K562 (cell line): ENCODE results near the gene ZDHHC11B. TPM values are rescaled to one million over a fixed set of nuclear protein-coding genes. Genes with fewer than 3 reads are reported as not detected.
"Not testable (repeated sequence)": the region's sequence is repeated elsewhere in the genome, so short reads cannot be mapped to it uniquely, and the experiment has no call there.

Experiments used
- ATAC-seq: fragments of 200-7000 bp; cut with Tn5 transposase; 3 replicates; pipeline ENCODE4 v1.9.1; 2020; ENCODE audit warnings: moderate library complexity
- BruUV-seq: library from RNA; stranded (reverse); fragments of 400-500 nt; replicated peaks from 2 replicates; lab custom pipeline; 2021; lab: Mats Ljungman, UMichigan
- CTCF ChIA-PET: fragments of 300-600 bp; formaldehyde crosslinking; extraction: SDS; loops from one replicate; lab custom pipeline; 2021; ENCODE audit warnings: low intra/inter-chr PET ratio; lab: Yijun Ruan, JAX
- POLR2A ChIA-PET: fragments of 300-600, 350-650 bp; sonication (Branson Sonifier 250); formaldehyde crosslinking; extraction: SDS; loops from one replicate; lab custom pipeline; 2021; ENCODE audit warnings: antibody characterized with exemption, inconsistent platforms; lab: Yijun Ruan, JAX
- DNase-seq, 4 experiments: peaks; one replicate each; pipeline versions ENCODE4 v3.0.0 to v3.0.0-alpha.2; 2011 to 2018; ENCODE audit warnings: low spot score in 3 of 4, mixed read lengths in 3 of 4; ENCODE audit errors: extremely low read depth in 1 of 4
- FAIRE-seq: peaks from 2 replicates; lab custom pipeline; 2011; peaks lifted over from hg19 to GRCh38; lab: Jason Lieb, UNC
- H2AFZ ChIP-seq: 2 replicates; pipeline ENCODE4 v1.6.0; 2011; ENCODE audit warnings: low read depth, low read length, control low read depth, inconsistent platforms
- H3K27ac ChIP-seq: fragments of 200-600 bp; 3 replicates; pipeline ENCODE4 v1.8.0; 2011; ENCODE audit warnings: low read depth, mild to moderate bottlenecking, control low read depth, inconsistent platforms, low read length, moderate library complexity, mixed read lengths; ENCODE audit errors: extremely low read depth
- H3K27me3 ChIP-seq, 2 experiments: fragments of 300-600 bp in 1 of 2; 2 replicates in 1 of 2; 3 replicates in 1 of 2; pipeline versions ENCODE4 v1.6.0 to v1.8.0; 2011; ENCODE audit warnings: inconsistent platforms in 2 of 2, low read length in 2 of 2, mild to moderate bottlenecking in 1 of 2, mixed read lengths in 1 of 2, moderate library complexity in 1 of 2; ENCODE audit not compliant: control insufficient read depth in 2 of 2, insufficient read depth in 2 of 2
- H3K36me3 ChIP-seq: fragments of 300-600 bp; 3 replicates; pipeline ENCODE4 v1.8.0; 2011; ENCODE audit warnings: mild to moderate bottlenecking, low read length, inconsistent platforms; ENCODE audit not compliant: control insufficient read depth, insufficient read depth
- H3K4me1 ChIP-seq, 2 experiments: fragments of 200-600 bp in 1 of 2; replicated peaks in 1 of 2; 2 replicates in 1 of 2; 3 replicates in 1 of 2; pipeline versions ENCODE4 v1.5.1 to v1.8.0; 2011; ENCODE audit warnings: inconsistent platforms in 2 of 2, low read length in 2 of 2, mild to moderate bottlenecking in 1 of 2, mixed read lengths in 1 of 2, moderate library complexity in 1 of 2; ENCODE audit not compliant: control insufficient read depth in 2 of 2, insufficient read depth in 2 of 2
- H3K4me2 ChIP-seq: 2 replicates; pipeline ENCODE4 v1.6.1; 2011; ENCODE audit warnings: low read length, control low read depth, inconsistent platforms, mixed read lengths; ENCODE audit not compliant: insufficient read depth
- H3K4me3 ChIP-seq: fragments of 200-600 bp; sonication (generic), shearing (Covaris generic); 2 replicates; pipeline ENCODE4 v1.5.1; 2016; ENCODE audit warnings: control low read depth, inconsistent platforms
- H3K79me2 ChIP-seq: fragments of 200-600 bp; 3 replicates; pipeline ENCODE4 v1.8.0; 2011; ENCODE audit warnings: low read length, inconsistent platforms; ENCODE audit not compliant: control insufficient read depth, insufficient read depth
- H3K9ac ChIP-seq, 2 experiments: 2 replicates each; pipeline versions ENCODE4 v1.6.0 to v1.6.1; 2011; ENCODE audit warnings: low read depth in 2 of 2, low read length in 2 of 2, control low read depth in 1 of 2, inconsistent platforms in 1 of 2, mild to moderate bottlenecking in 1 of 2, mixed read lengths in 1 of 2; ENCODE audit not compliant: insufficient read depth in 1 of 2
- H3K9me1 ChIP-seq: one replicate; pipeline ENCODE4 v1.6.0; 2011; ENCODE audit warnings: inconsistent platforms, mild to moderate bottlenecking, low read length, moderate library complexity; ENCODE audit not compliant: control insufficient read depth, insufficient read depth
- H3K9me3 ChIP-seq: replicated peaks from 2 replicates; pipeline ENCODE4 v1.5.1; 2011; ENCODE audit warnings: low read depth, low read length, inconsistent platforms; ENCODE audit not compliant: control insufficient read depth, insufficient read depth
- H4K20me1 ChIP-seq: replicated peaks from 2 replicates; pipeline ENCODE4 v1.6.1; 2011; ENCODE audit warnings: low read length, inconsistent platforms, mixed read lengths; ENCODE audit not compliant: control insufficient read depth, insufficient read depth
- BCL6 ChIP-seq: fragments of 250-450 bp; sonication (Bioruptor Pico); IDR thresholded peaks from 2 replicates; pipeline ENCODE4 v1.4.0; 2020
- CHD1 ChIP-seq: fragments of 200-600 bp; sonication (generic); IDR thresholded peaks from one replicate; pipeline ENCODE4 v1.6.1; 2012; ENCODE audit warnings: mild to moderate bottlenecking, moderate library complexity, low read length, inconsistent platforms
- MAFG ChIP-seq: fragments of 450-650 bp; conservative IDR thresholded peaks from 2 replicates; pipeline ENCODE4 v1.6.1; 2016; ENCODE audit warnings: missing genetic modification characterization, missing compliant biosample characterization
- MTF1 ChIP-seq: fragments of 250-450 bp; sonication (Bioruptor Pico); IDR thresholded peaks from 2 replicates; pipeline ENCODE4 v1.9.0; 2021; ENCODE audit warnings: moderate library complexity, mild to moderate bottlenecking, inconsistent platforms, borderline replicate concordance
- SLC30A9 ChIP-seq: fragments of 250-450 bp; sonication (Bioruptor Pico); IDR thresholded peaks from 2 replicates; pipeline ENCODE4 v1.8.0; 2022; ENCODE audit warnings: mild to moderate bottlenecking, moderate library complexity
- TGIF2 ChIP-seq: sonication (generic); formaldehyde crosslinking; IDR thresholded peaks from 2 replicates; pipeline ENCODE4 v1.8.1; 2022; ENCODE audit warnings: mild to moderate bottlenecking, missing genetic modification reagents, moderate library complexity
- ZNF253 ChIP-seq: fragments of 250-450 bp; sonication (Bioruptor Pico); conservative IDR thresholded peaks from 2 replicates; pipeline ENCODE4 v1.6.1; 2021; ENCODE audit warnings: mild to moderate bottlenecking
- ZNF41 ChIP-seq: fragments of 250-450 bp; sonication (Bioruptor Pico); conservative IDR thresholded peaks from 2 replicates; pipeline ENCODE4 v1.4.0; 2020; ENCODE audit warnings: mild to moderate bottlenecking
- WGBS: fragments of 100-300 bp; shearing (Covaris generic); methylation state at CpG from one replicate; pipeline ENCODE4 v1.1.6; 2016; ENCODE audit warnings: low coverage, mixed read lengths; ENCODE audit not compliant: insufficient coverage; ENCODE audit errors: missing lambda C conversion rate; 5-methylcytosine and 5-hydroxymethylcytosine counted together
- in situ Hi-C: fragments of 300-500 bp; cut with MboI; formaldehyde crosslinking; loops from 4 replicates; pipeline ENCODE4 v1.15.0; 2018; ENCODE audit warnings: inconsistent platforms, mixed read lengths
- intact Hi-C: fragments of 100-400 bp; cut with micrococcal nuclease; formaldehyde crosslinking; loops from 2 replicates; pipeline ENCODE4 v1.14.2; 2022
- polyA plus RNA-seq, 8 experiments: library from polyadenylated mRNA; depleted of rRNA in 4 of 8; stranded (reverse) in 5 of 8; unstranded in 3 of 8; fragments of >200 nt; fragmentation: Nextera tagmentation in 2 of 8; fragmentation: Illumina TruSeq in 1 of 8; extraction: Ambion mirVana in 2 of 8; extraction: Trizol in 1 of 8; gene quantifications; 2 replicates each; pipeline versions ENCODE4 v1.2.1 to v1.2.3, GENCODE V29; 2011 to 2014; ENCODE audit warnings: inconsistent platforms in 1 of 8, missing spikeins in 1 of 8
- total RNA-seq, 7 experiments: library from RNA; depleted of rRNA in 6 of 7; stranded (reverse); fragments of >200 nt in 6 of 7; fragmentation: Illumina TruSeq in 2 of 7; extraction: Trizol in 2 of 7; gene quantifications; 2 replicates each; pipeline versions ENCODE4 v1.2.1 to v1.2.3, GENCODE V29; 2011 to 2021; ENCODE audit warnings: low replicate concordance in 1 of 7
- TF ChIP-seq, protein P1 (sequence below): fragments of 250-450 bp; sonication (Bioruptor Pico); IDR thresholded peaks from 2 replicates; pipeline ENCODE4 v1.8.0; 2021; ENCODE audit warnings: moderate library complexity, mild to moderate bottlenecking, inconsistent platforms
- TF ChIP-seq, protein P2 (sequence below), 2 experiments: fragments of 200-800 bp in 1 of 2; sonication (Bioruptor generic) in 1 of 2; sonication (generic) in 1 of 2; formaldehyde crosslinking in 1 of 2; IDR thresholded peaks in 1 of 2; conservative IDR thresholded peaks in 1 of 2; 2 replicates each; pipeline versions ENCODE4 v1.5.0 to v1.6.1; 2016 to 2020; ENCODE audit warnings: missing compliant biosample characterization in 1 of 2, missing genetic modification characterization in 1 of 2, missing genetic modification reagents in 1 of 2
- TF ChIP-seq, protein P3 (sequence below), 2 experiments: fragments of 250-450 bp in 1 of 2; fragments of 450-650 bp in 1 of 2; sonication (Bioruptor Pico) in 1 of 2; IDR thresholded peaks; 2 replicates each; pipeline versions ENCODE4 v1.6.1 to v1.8.0; 2016 to 2021; ENCODE audit warnings: mild to moderate bottlenecking in 2 of 2, moderate library complexity in 2 of 2, missing compliant biosample characterization in 1 of 2, missing genetic modification characterization in 1 of 2

ZDHHC11B gene
- total and polyA plus RNA-seq, 9 of the 15 experiments (the other 6 are each of a cell fraction or from before 2014, with no cell fraction given) = 0.03 to 0.23 (median 0.15) TPM; not detected in 3

DNA sequence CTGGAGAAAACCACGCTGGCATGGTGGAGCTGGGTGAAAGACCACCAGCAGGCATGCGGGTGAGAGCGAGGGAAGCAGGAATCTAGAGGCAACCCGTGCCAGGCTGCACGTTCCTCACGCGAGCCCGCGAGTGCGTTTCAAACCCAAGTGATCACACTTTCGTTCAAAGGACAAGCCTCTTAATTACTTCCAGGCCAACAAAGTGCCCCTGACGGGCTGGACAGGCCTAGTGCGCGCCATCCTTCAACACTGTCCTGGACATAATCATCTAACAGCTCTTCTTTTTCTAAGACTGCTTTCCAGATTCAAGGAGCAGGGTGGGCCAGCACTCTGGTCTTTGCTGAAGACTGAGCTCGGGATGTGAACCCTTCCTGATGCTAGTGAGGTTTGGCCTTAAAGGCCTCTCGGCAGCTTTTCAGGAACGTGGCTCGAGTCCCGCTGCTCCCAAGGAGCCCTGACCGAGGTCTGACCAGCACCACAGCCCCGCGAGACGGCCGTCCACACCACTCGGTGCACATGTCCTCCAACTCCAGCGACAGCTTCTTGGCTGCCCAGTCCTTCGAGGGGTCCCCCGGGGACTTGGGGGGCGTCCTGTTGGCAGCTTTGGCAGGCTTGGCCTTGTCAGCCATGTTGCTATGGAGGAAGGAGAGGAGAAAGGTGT is 14.9 kb downstream of the ZDHHC11B start:
- FAIRE-seq = peak; percentile 56
- H3K9me1 ChIP-seq, H3K9me3 ChIP-seq, H3K4me3 ChIP-seq, ATAC-seq, DNase-seq, H3K36me3 ChIP-seq, H4K20me1 ChIP-seq, H3K27ac ChIP-seq, H3K9ac ChIP-seq, CTCF ChIA-PET, H3K4me2 ChIP-seq, H3K79me2 ChIP-seq, POLR2A ChIA-PET, H2AFZ ChIP-seq, BruUV-seq: not testable (repeated sequence)
- peaks cover 4 to 29% of the 10 kb centered on the region in 2 experiments; a peak in 4 of 5 replicates for H3K27me3 ChIP-seq
- peaks cover 0 to 13% of the 10 kb centered on the region in 2 experiments; a peak in 1 of 5 replicates for H3K4me1 ChIP-seq
- in situ Hi-C loops (loop anchor here (5.0 kb wide), 1 partner anchor 92 kb away; no protein-coding TSS in a partner anchor), intact Hi-C loops (loop anchor here (5.0 kb wide), 1 partner anchor 87 kb away; no protein-coding TSS in a partner anchor)
- WGBS = 6% methylated on average over 18 of the region's 29 CpGs

DNA sequence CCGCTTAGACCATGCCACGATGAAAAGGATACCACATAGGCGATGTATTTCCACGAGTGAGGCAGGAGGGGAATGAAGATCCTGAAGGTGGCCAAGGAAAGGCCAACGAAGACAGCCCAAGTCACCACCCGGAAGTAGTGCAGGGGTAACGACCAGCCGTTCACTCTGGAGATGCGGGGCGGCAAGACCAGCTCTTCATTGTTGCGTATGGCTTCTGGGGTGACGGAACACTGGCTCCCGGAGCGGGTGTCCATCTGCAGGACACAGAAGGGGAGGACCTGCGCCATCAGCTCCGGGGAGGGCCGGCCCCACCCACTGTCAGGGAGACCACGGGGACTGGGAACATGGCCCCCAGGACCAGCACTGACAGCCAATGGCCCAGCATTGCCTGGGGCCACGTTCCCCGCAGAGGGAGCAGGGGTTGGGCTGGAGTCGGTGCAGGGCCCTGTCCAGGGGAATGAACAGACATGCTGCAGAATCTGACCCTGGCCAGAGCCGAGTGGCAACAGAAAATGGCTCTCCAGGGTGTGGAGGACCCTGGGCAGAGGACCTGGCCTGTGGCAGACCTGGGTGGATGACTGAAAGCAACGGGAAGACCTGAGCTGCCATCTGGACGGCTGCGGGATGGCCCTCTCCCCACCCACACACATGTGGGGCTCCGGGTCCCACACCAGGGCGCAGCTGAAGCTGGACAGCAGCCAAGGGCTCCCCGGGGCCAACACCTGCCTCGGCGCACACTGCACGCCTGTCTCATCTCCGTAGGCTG is 17.7 kb downstream of the ZDHHC11B start:
- CTCF ChIA-PET = no interaction called here
- FAIRE-seq = no peak
- TF ChIP-seq ZNF41 (CRISPR knock-in tag) (no peak), MTF1 (no peak), SLC30A9 (CRISPR knock-in tag) (no peak), TGIF2 (CRISPR knock-in tag) (no peak), ZNF253 (no peak), BCL6 (CRISPR knock-in tag) (no peak), CHD1 (no peak), MAFG (tag) (no peak)
- TF ChIP-seq, protein P1, sequence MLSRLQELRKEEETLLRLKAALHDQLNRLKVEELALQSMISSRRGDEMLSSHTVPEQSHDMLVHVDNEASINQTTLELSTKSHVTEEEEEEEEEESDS (CRISPR knock-in tag) = no peak
- TF ChIP-seq, protein P2, sequence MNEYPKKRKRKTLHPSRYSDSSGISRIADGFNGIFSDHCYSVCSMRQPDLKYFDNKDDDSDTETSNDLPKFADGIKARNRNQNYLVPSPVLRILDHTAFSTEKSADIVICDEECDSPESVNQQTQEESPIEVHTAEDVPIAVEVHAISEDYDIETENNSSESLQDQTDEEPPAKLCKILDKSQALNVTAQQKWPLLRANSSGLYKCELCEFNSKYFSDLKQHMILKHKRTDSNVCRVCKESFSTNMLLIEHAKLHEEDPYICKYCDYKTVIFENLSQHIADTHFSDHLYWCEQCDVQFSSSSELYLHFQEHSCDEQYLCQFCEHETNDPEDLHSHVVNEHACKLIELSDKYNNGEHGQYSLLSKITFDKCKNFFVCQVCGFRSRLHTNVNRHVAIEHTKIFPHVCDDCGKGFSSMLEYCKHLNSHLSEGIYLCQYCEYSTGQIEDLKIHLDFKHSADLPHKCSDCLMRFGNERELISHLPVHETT (CRISPR knock-in tag; conservative IDR thresholded peaks at IDR 0.05 in 1 of 2, IDR thresholded peaks at IDR 0.05 in 1 of 2) = no peak
- TF ChIP-seq, protein P3, sequence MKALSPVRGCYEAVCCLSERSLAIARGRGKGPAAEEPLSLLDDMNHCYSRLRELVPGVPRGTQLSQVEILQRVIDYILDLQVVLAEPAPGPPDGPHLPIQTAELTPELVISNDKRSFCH (CRISPR knock-in tag; IDR thresholded peaks at IDR 0.05) = no peak
- TF ChIP-seq, protein P3 (tag; IDR thresholded peaks at IDR 0.05) = no peak

More for the DNA sequence above, 17.7 kb downstream of the ZDHHC11B start:
- intact Hi-C loops = no loop called here
- no peak overlapping the region for H2AFZ ChIP-seq
- DNase-seq (no peak), ATAC-seq (no peak)
- H3K4me2 ChIP-seq = no peak overlapping the region
- H3K36me3 ChIP-seq = no peaks in the 10 kb centered on the region
- peaks cover 0 to 16% of the 10 kb centered on the region in 2 experiments; a peak in 1 of 5 replicates for H3K4me1 ChIP-seq
- no peaks in the 10 kb centered on the region for H4K20me1 ChIP-seq
- POLR2A ChIA-PET = no interaction called here
- in situ Hi-C loops = no loop called here
- WGBS = 4% methylated on average over 32 of the region's 32 CpGs
- H3K27me3 ChIP-seq = peaks cover 4 to 33% of the 10 kb centered on the region in 2 experiments; a peak in 4 of 5 replicates
- H3K4me3 ChIP-seq = no peak overlapping the region
- H3K9me3 ChIP-seq = no peaks in the 10 kb centered on the region
- no TSS peak for BruUV-seq
- H3K9me1 ChIP-seq = no peaks in the 10 kb centered on the region
- H3K9ac ChIP-seq = no peak overlapping the region; a peak in 1 of 4 replicates
- no peak overlapping the region for H3K27ac ChIP-seq
- H3K79me2 ChIP-seq = no peaks in the 10 kb centered on the region
